Limb (tissue), 2 donors: Measurements from ENCODE around the gene TNNI3K.

ENCODE experiments used
- DNase-seq, 2 donors: peaks; one replicate each; pipeline ENCODE4 v3.0.0-alpha.2; 2016; ENCODE audit errors: extremely low spot score in 2 of 2

The TNNI3K gene

DNA sequence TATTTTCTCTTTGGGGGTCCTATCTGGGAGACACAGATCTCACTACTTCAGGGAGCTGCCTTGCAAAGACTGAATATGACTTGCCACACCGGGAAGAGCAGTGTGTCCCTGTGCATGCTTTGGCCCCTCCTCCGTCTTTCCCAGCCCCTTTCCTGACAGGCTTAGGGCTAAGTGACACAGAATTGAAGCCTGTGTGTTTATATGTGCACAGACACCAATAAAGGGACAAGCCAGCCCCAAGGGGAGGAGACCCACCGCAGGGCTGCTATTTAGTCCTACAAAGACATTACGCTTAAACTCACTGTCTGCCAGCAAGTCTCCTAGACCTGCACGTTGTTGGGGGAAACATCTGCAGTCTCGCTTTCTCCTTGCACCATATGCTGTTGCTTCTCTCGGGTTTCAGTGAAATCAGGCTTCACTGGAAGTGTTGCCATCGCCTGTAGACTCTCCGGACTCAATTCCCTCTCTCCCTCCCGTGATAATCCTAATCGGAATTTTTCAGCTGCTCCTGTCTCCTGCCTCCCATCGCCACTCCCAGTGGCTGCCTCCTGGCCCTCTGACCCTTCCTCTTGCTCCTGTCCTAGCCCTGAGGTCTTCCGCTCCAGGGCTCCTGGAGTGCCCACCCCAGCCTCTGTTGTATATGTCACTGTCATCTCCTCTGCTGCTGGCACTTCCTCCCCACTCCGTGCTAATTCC lies 335.8 kb downstream of the TNNI3K start:
- no peak for DNase-seq

- no peak for DNase-seq
Observed at GRCh38 chr1:74571493-74571800, 336.3 kb downstream of the TNNI3K start.

DNA sequence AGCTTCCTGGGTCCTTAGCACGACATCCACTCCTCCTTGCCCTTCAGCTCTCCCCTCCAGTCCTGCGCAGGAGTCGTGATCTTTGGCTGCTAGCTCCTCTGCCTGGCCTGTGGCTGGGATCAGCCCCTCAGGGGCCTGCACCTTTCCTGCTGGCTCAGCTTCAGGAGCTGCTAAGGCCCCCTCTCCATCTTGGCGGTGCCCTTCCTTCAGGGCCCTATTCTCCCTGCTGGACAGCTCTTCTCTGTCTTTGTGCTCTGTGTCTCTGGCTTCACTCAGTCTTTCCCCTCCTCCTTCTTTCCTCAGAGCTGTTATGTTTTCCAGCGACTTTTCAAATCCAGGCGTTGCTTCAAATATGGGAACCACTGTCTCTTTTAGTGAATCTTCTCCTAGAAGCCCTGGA lies 336.7 kb downstream of the TNNI3K start:
- no peak for DNase-seq

DNA sequence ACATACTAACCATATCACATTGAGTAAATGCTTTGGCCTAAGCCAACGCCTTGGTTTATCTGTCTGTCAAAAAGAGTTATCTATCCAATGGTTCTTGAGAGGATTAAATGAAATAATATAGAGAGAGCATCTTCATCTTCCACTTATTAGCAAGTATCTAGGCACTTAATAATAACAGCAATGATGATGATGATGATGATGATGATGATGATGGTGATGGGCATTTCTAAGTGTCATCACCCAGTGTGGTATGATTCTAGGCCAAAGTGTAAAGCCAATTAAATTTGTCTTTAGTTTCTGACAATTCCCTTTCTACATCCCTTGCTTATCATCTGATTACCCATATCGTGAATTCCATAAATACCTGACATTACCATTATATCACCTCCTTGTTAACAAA lies 342.9 kb downstream of the TNNI3K start:
- no peak for DNase-seq

- DNase-seq, result no peak
Observed at GRCh38 chr1:74579425-74579824, 344.2 kb downstream of the TNNI3K start.

- DNase-seq, result no peak
Observed at GRCh38 chr1:74583397-74583796, 348.2 kb downstream of the TNNI3K start.

GRCh38 chr1:74584185-74584584 lies 349.0 kb downstream of the TNNI3K start:
- no peak for DNase-seq

DNA sequence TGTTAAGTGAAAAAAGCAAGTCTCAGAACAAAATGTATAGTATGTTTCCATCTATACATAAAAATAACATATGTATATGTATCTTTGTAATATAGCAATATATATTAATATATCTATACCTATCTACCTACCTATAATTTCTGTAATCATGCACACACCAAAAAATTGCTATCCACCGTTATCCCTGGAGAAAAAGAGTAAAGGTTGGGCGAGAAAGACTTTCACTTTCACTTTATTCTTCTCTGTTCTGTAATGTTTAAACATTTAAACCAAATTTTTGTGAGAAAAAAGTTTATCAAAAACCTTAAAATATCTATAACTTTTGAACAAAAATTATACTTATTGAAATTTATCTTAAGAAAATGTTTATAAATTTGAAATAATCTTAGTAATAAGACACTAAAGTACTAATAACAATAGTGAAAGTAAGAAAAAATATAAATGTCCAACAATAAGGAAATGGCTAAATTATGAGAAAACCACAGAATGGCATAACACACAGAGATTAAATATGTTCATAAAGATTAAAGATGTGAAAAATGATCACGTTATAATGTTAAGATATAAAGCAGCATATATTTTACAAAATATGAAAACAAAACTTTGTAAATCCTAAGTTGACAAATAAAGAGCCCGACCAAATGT lies 351.2 kb downstream of the TNNI3K start:
- DNase-seq, result no peak

DNA sequence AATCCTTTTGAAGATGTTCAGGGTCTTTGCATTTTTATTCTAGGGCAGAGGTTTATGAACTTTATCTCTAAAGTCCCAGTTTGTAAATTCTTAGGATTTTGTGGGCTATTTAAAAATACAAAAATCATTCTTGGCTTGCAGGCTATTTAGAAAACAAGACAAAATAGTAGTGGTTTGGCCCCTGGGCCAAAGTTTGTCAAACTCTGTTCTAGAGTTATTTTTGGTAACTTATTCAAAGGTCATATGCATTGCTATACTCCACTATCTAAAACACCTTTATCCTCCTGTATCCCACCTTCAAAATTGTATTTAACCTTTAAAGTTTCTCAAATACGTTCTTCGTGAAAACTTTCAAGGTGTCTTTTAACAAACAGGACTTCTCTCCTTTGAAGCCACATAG lies 352.7 kb downstream of the TNNI3K start:
- no peak for DNase-seq

DNA sequence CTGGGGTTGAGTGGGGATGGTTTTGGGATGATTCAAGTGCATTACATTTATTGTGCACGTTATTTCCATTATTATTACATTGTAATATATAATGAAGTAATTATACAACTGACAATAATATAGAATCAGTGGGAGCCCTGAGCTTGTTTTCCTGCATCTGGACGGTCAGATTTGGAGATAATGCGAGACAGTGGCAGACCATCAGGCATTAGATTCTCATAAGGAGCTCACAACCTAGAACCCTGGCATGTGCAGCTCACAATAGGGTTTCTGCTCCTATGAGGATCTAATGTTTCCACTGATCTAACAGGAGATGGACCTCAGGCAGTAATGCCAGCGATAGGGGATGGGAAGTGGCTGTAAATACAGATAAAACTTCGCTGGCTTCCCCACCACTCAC lies 355.1 kb downstream of the TNNI3K start:
- DNase-seq, result no peak

DNA sequence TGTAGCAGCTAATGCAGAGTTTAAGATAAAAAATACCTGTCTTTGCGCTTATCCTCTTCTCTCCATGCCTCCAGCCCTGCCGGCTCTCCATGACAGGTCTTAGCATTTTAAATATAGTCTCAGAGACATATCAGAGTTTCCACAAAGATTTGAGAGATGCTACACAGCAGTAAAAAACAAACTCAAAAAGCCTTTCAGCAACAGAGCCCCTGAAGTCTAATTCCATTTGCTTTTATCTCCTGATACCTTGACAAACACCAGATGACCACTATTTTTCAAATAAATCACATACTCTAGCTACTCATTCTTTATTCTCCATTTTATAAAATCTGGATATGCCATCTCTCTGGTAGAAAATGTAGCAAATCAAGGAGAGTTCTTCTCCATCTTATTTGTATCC lies 356.8 kb downstream of the TNNI3K start:
- no peak for DNase-seq

GRCh38 chr1:74592580-74593355 lies 357.6 kb downstream of the TNNI3K start:
- no peak for DNase-seq
